Measurements from ENCODE around the gene SHISAL2A.

The SHISAL2A gene

GRCh38 chr1:52668711-52669110 lies 35.7 kb downstream of the SHISAL2A start:
- no CpG with 5 or more reads among the region's 2 CpGs for WGBS, 2 donors (ENCODE audit: extremely low coverage in 2 of 2, insufficient read length in 2 of 2, insufficient replicate concordance in 1 of 2)

GRCh38 chr1:52669696-52670095 lies 36.7 kb downstream of the SHISAL2A start:
- Histone ChIP-seq H2BK120ac (ENCODE audit: low read depth, low read length) (no peak overlapping the region), H2AK5ac (ENCODE audit: low read depth, low read length) (no peak overlapping the region), H3K4ac (ENCODE audit: low read length) (no peak overlapping the region), H3K14ac (ENCODE audit: low read length) (no peak overlapping the region), H3K23ac (ENCODE audit: low read depth, low read length, poor library complexity) (no peak overlapping the region), H3K36me3 (replicated peaks in 1 of 2; ENCODE audit: control insufficient read depth in 2 of 2, insufficient read depth in 2 of 2, low read length in 2 of 2) (no peaks in the 10 kb centered on the region), H2BK15ac (ENCODE audit: low read length) (no peak overlapping the region), H3K18ac (ENCODE audit: low read length) (no peak overlapping the region), H3K4me3 (ENCODE audit: low read length in 2 of 2) (no peak overlapping the region), H3K79me1 (ENCODE audit: low read depth, low read length) (no peaks in the 10 kb centered on the region), H3K4me1 (ENCODE audit: control insufficient read depth in 2 of 2, insufficient read depth in 1 of 2, low read depth in 1 of 2, low read length in 2 of 2) (peaks cover 4 to 12% of the 10 kb centered on the region in 2 donors), H4K8ac (ENCODE audit: low read depth, low read length) (no peak overlapping the region), H3K27ac (replicated peaks; ENCODE audit: low read length) (no peak overlapping the region), H2BK12ac (ENCODE audit: low read length) (no peak overlapping the region), H4K91ac (ENCODE audit: low read depth, low read length, poor library complexity) (no peak overlapping the region), H3K4me2 (ENCODE audit: insufficient read depth, low read length, poor library complexity, severe bottlenecking) (no peak overlapping the region), H3K9ac (ENCODE audit: low read depth, low read length, poor library complexity) (no peak overlapping the region), H2BK5ac (ENCODE audit: low read length) (no peak overlapping the region), H3K9me3 (replicated peaks in 1 of 2; ENCODE audit: control insufficient read depth in 2 of 2, insufficient read depth in 1 of 2, low read depth in 1 of 2, low read length in 2 of 2) (no peaks in the 10 kb centered on the region), H2AFZ (ENCODE audit: low read length) (no peak overlapping the region), H3K27me3 (ENCODE audit: control insufficient read depth in 3 of 3, insufficient read depth in 3 of 3, low read depth in 1 of 3, low read length in 3 of 3) (no peaks in the 10 kb centered on the region)
- no peak for DNase-seq (ENCODE audit: low spot score)
- no CpG with 5 or more reads among the region's 1 CpG for WGBS, 2 donors (ENCODE audit: extremely low coverage in 2 of 2, insufficient read length in 2 of 2, insufficient replicate concordance in 1 of 2)

More at GRCh38 chr1:52668711-52669110, 35.7 kb downstream of the SHISAL2A start:
- H2AFZ ChIP-seq (ENCODE audit: low read length): no peak overlapping the region
- H2BK120ac ChIP-seq (ENCODE audit: low read depth, low read length): no peak overlapping the region
- H3K27me3 ChIP-seq (ENCODE audit: control insufficient read depth in 3 of 3, insufficient read depth in 3 of 3, low read depth in 1 of 3, low read length in 3 of 3): no peaks in the 10 kb centered on the region
- H3K14ac ChIP-seq (ENCODE audit: low read length): no peak overlapping the region
- no peak overlapping the region for H3K9ac ChIP-seq (ENCODE audit: low read depth, low read length, poor library complexity)
- H3K36me3 ChIP-seq (replicated peaks in 1 of 2; ENCODE audit: control insufficient read depth in 2 of 2, insufficient read depth in 2 of 2, low read length in 2 of 2): no peaks in the 10 kb centered on the region
- no peak overlapping the region for H3K23ac ChIP-seq (ENCODE audit: low read depth, low read length, poor library complexity)
- peaks cover 4 to 13% of the 10 kb centered on the region in 2 donors for H3K4me1 ChIP-seq (ENCODE audit: control insufficient read depth in 2 of 2, insufficient read depth in 1 of 2, low read depth in 1 of 2, low read length in 2 of 2)
- H2BK5ac ChIP-seq (ENCODE audit: low read length): no peak overlapping the region
- no peaks in the 10 kb centered on the region for H3K79me1 ChIP-seq (ENCODE audit: low read depth, low read length)
- peak overlapping the region; percentile 11 for H2AK5ac ChIP-seq (ENCODE audit: low read depth, low read length)
- no peak overlapping the region for H2BK15ac ChIP-seq (ENCODE audit: low read length)
- H4K91ac ChIP-seq (ENCODE audit: low read depth, low read length, poor library complexity): no peak overlapping the region
- H3K9me3 ChIP-seq (replicated peaks in 1 of 2; ENCODE audit: control insufficient read depth in 2 of 2, insufficient read depth in 1 of 2, low read depth in 1 of 2, low read length in 2 of 2): no peaks in the 10 kb centered on the region
- no peak overlapping the region for H3K4me3 ChIP-seq (ENCODE audit: low read length in 2 of 2)
- no peak overlapping the region for H4K8ac ChIP-seq (ENCODE audit: low read depth, low read length)
- H3K27ac ChIP-seq (replicated peaks; ENCODE audit: low read length): no peak overlapping the region
- DNase-seq (ENCODE audit: low spot score): no peak
- H3K18ac ChIP-seq (ENCODE audit: low read length): no peak overlapping the region
- no peak overlapping the region for H3K4me2 ChIP-seq (ENCODE audit: insufficient read depth, low read length, poor library complexity, severe bottlenecking)
- no peak overlapping the region for H3K4ac ChIP-seq (ENCODE audit: low read length)
- no peak overlapping the region for H2BK12ac ChIP-seq (ENCODE audit: low read length)

- H3K4ac ChIP-seq (ENCODE audit: low read length): no peak overlapping the region
- no peak overlapping the region for H3K23ac ChIP-seq (ENCODE audit: low read depth, low read length, poor library complexity)
- H3K79me1 ChIP-seq (ENCODE audit: low read depth, low read length): no peaks in the 10 kb centered on the region
- H3K18ac ChIP-seq (ENCODE audit: low read length): no peak overlapping the region
- H3K4me1 ChIP-seq (ENCODE audit: control insufficient read depth in 2 of 2, insufficient read depth in 1 of 2, low read depth in 1 of 2, low read length in 2 of 2): peaks cover 4 to 6% of the 10 kb centered on the region in 2 donors
- WGBS, 2 donors (ENCODE audit: extremely low coverage in 2 of 2, insufficient read length in 2 of 2, insufficient replicate concordance in 1 of 2): no CpG with 5 or more reads among the region's 2 CpGs
- no peak overlapping the region for H2BK15ac ChIP-seq (ENCODE audit: low read length)
- H3K14ac ChIP-seq (ENCODE audit: low read length): no peak overlapping the region
- no peak overlapping the region for H3K9ac ChIP-seq (ENCODE audit: low read depth, low read length, poor library complexity)
- H2BK120ac ChIP-seq (ENCODE audit: low read depth, low read length): no peak overlapping the region
- no peaks in the 10 kb centered on the region for H3K36me3 ChIP-seq (replicated peaks in 1 of 2; ENCODE audit: control insufficient read depth in 2 of 2, insufficient read depth in 2 of 2, low read length in 2 of 2)
- H3K27ac ChIP-seq (replicated peaks; ENCODE audit: low read length): no peak overlapping the region
- H3K9me3 ChIP-seq (replicated peaks in 1 of 2; ENCODE audit: control insufficient read depth in 2 of 2, insufficient read depth in 1 of 2, low read depth in 1 of 2, low read length in 2 of 2): no peaks in the 10 kb centered on the region
- no peak for DNase-seq (ENCODE audit: low spot score)
- H2BK12ac ChIP-seq (ENCODE audit: low read length): no peak overlapping the region
- H2BK5ac ChIP-seq (ENCODE audit: low read length): no peak overlapping the region
- no peak overlapping the region for H4K91ac ChIP-seq (ENCODE audit: low read depth, low read length, poor library complexity)
- no peak overlapping the region for H3K4me2 ChIP-seq (ENCODE audit: insufficient read depth, low read length, poor library complexity, severe bottlenecking)
- no peak overlapping the region for H2AK5ac ChIP-seq (ENCODE audit: low read depth, low read length)
- no peaks in the 10 kb centered on the region for H3K27me3 ChIP-seq (ENCODE audit: control insufficient read depth in 3 of 3, insufficient read depth in 3 of 3, low read depth in 1 of 3, low read length in 3 of 3)
- no peak overlapping the region for H2AFZ ChIP-seq (ENCODE audit: low read length)
- H4K8ac ChIP-seq (ENCODE audit: low read depth, low read length): no peak overlapping the region
- H3K4me3 ChIP-seq (ENCODE audit: low read length in 2 of 2): no peak overlapping the region
Observed at GRCh38 chr1:52670604-52671003, 37.6 kb downstream of the SHISAL2A start.

GRCh38 chr1:52672946-52673345 lies 40.0 kb downstream of the SHISAL2A start:
- peak overlapping the region; percentile 76 for H2AFZ ChIP-seq (ENCODE audit: low read length)
- WGBS, 2 donors (ENCODE audit: extremely low coverage in 2 of 2, insufficient read length in 2 of 2, insufficient replicate concordance in 1 of 2): no CpG with 5 or more reads among the region's 1 CpG
- H3K79me1 ChIP-seq (ENCODE audit: low read depth, low read length): no peaks in the 10 kb centered on the region
- peak overlapping the region; percentile 81 for H2AK5ac ChIP-seq (ENCODE audit: low read depth, low read length)
- H2BK12ac ChIP-seq (ENCODE audit: low read length): no peak overlapping the region
- no peaks in the 10 kb centered on the region for H3K9me3 ChIP-seq (replicated peaks in 1 of 2; ENCODE audit: control insufficient read depth in 2 of 2, insufficient read depth in 1 of 2, low read depth in 1 of 2, low read length in 2 of 2)
- peak overlapping the region in 1 of 2 donors; percentile 46 for H3K4me3 ChIP-seq (ENCODE audit: low read length in 2 of 2)
- H3K23ac ChIP-seq (ENCODE audit: low read depth, low read length, poor library complexity): no peak overlapping the region
- H4K91ac ChIP-seq (ENCODE audit: low read depth, low read length, poor library complexity): no peak overlapping the region
- no peak overlapping the region for H3K4me2 ChIP-seq (ENCODE audit: insufficient read depth, low read length, poor library complexity, severe bottlenecking)
- H3K18ac ChIP-seq (ENCODE audit: low read length): peak overlapping the region; percentile 50
- H2BK5ac ChIP-seq (ENCODE audit: low read length): no peak overlapping the region
- H2BK120ac ChIP-seq (ENCODE audit: low read depth, low read length): peak overlapping the region; percentile 11
- H3K27ac ChIP-seq (replicated peaks; ENCODE audit: low read length): peak overlapping the region; percentile 5
- no peak overlapping the region for H3K9ac ChIP-seq (ENCODE audit: low read depth, low read length, poor library complexity)
- no peak overlapping the region for H3K14ac ChIP-seq (ENCODE audit: low read length)
- H3K27me3 ChIP-seq (ENCODE audit: control insufficient read depth in 3 of 3, insufficient read depth in 3 of 3, low read depth in 1 of 3, low read length in 3 of 3): no peaks in the 10 kb centered on the region
- no peak overlapping the region for H4K8ac ChIP-seq (ENCODE audit: low read depth, low read length)
- peaks cover 0 to 2% of the 10 kb centered on the region in 2 donors for H3K4me1 ChIP-seq (ENCODE audit: control insufficient read depth in 2 of 2, insufficient read depth in 1 of 2, low read depth in 1 of 2, low read length in 2 of 2)
- DNase-seq (ENCODE audit: low spot score): no peak
- H3K36me3 ChIP-seq (replicated peaks in 1 of 2; ENCODE audit: control insufficient read depth in 2 of 2, insufficient read depth in 2 of 2, low read length in 2 of 2): no peaks in the 10 kb centered on the region
- H2BK15ac ChIP-seq (ENCODE audit: low read length): peak overlapping the region; percentile 76
- no peak overlapping the region for H3K4ac ChIP-seq (ENCODE audit: low read length)

All from neuronal stem cell (in vitro differentiated cells).